ENCODE results near the gene OPN4.

Gene OPN4, protein sequence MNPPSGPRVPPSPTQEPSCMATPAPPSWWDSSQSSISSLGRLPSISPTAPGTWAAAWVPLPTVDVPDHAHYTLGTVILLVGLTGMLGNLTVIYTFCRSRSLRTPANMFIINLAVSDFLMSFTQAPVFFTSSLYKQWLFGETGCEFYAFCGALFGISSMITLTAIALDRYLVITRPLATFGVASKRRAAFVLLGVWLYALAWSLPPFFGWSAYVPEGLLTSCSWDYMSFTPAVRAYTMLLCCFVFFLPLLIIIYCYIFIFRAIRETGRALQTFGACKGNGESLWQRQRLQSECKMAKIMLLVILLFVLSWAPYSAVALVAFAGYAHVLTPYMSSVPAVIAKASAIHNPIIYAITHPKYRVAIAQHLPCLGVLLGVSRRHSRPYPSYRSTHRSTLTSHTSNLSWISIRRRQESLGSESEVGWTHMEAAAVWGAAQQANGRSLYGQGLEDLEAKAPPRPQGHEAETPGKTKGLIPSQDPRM

DNA sequence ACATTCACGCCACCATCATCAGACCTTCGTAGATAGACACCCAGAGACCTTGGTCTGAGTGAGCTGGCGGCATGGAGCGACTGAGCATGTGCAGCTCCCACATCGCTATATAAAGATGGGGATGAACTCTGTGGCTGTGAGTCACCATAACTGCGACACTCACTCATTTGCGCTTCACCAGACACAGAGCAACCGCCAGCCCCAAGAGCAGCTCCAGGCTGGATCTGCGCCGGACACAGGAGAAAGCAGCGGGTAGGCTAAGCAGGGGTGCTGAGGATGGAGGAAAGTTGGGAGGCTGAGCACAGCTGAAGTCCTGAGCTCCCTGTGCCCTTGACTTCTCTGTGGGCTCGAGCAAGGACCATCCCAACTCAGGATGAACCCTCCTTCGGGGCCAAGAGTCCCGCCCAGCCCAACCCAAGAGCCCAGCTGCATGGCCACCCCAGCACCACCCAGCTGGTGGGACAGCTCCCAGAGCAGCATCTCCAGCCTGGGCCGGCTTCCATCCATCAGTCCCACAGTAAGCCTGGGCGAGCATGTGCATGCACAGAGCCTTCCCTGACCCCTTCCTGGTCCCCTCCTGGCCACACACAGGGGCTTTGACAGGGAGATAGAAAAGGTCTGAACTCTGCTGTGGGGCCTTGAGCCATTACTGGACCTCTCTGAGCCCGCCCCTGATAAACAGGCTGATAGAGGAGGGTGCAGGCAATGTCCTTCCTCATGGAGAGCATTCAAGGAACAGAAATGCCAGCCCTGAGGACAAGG lies at the start of gene OPN4:
TSS of gene OPN4 (plus strand) at position 137 of the 762 bp plus-strand sequence. CDS start at position 374, 237 bp downstream.
- TF ChIP-seq, protein P1, sequence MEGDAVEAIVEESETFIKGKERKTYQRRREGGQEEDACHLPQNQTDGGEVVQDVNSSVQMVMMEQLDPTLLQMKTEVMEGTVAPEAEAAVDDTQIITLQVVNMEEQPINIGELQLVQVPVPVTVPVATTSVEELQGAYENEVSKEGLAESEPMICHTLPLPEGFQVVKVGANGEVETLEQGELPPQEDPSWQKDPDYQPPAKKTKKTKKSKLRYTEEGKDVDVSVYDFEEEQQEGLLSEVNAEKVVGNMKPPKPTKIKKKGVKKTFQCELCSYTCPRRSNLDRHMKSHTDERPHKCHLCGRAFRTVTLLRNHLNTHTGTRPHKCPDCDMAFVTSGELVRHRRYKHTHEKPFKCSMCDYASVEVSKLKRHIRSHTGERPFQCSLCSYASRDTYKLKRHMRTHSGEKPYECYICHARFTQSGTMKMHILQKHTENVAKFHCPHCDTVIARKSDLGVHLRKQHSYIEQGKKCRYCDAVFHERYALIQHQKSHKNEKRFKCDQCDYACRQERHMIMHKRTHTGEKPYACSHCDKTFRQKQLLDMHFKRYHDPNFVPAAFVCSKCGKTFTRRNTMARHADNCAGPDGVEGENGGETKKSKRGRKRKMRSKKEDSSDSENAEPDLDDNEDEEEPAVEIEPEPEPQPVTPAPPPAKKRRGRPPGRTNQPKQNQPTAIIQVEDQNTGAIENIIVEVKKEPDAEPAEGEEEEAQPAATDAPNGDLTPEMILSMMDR (conservative IDR thresholded peaks at IDR 0.05; ENCODE audit: low read depth) = no peak
- ChIA-PET CTCF (interaction anchor here (0.6 to 0.7 kb wide), 3 partner anchors 46 to 852 kb away, joined by 3 read pairs; no protein-coding TSS in a partner anchor), POLR2A (ENCODE audit: low non-redundant PET) (no interaction called here)
- no peak for DNase-seq (ENCODE audit: low spot score)
- no peak within 1 kb of the TSS; the same call in 1 of the 2 replicates for H3K27ac ChIP-seq

DNA sequence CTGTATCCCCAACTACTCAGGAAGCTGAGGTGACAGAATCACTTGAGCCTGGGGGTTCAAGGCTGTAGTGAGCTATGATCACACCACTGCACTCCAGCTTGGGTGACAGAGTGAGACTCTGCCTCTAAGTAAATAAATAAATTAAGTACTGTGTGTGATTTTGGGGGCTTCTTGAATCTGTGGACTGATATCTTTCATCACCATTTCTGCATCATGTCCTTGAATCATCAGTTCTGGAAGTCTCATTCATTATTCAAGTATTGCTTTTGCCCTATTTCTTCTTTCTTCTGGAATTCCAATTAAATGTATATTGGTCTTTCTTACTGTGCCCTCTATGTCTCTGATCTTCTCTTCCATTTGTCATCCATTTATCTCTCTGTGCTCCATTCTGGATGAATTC lies 46.7 kb upstream of the OPN4 start:
- DNase-seq (ENCODE audit: low spot score) = no peak
- TF ChIP-seq, protein P1 (conservative IDR thresholded peaks at IDR 0.05; ENCODE audit: low read depth) = no peak
- H3K27ac ChIP-seq = no peak overlapping the region
- ChIA-PET POLR2A (ENCODE audit: low non-redundant PET) (no interaction called here), CTCF (no interaction called here)

DNA sequence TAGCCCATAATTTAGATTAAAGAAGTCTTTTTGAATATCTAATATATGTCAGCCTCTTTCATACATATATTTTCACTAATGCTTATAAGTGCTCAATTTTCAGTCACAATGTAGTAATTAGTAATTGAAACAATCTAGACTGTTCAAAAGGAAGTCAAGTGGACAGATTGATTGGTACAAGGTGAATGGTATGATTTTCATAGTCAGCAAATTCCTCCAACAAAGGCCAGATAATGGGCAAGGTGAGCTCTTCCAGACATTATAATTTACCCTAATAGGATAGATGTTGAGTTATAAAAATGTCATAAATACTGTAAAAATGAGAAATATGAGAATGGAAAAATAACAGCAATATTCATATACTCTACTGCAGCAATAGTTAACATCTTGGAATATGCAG lies 44.4 kb upstream of the OPN4 start:
- no peak for DNase-seq (ENCODE audit: low spot score)
- CTCF ChIA-PET = no interaction called here
- TF ChIP-seq, protein P1 (conservative IDR thresholded peaks at IDR 0.05; ENCODE audit: low read depth) = no peak
- H3K27ac ChIP-seq = no peak overlapping the region
- POLR2A ChIA-PET (ENCODE audit: low non-redundant PET) = no interaction called here

DNA sequence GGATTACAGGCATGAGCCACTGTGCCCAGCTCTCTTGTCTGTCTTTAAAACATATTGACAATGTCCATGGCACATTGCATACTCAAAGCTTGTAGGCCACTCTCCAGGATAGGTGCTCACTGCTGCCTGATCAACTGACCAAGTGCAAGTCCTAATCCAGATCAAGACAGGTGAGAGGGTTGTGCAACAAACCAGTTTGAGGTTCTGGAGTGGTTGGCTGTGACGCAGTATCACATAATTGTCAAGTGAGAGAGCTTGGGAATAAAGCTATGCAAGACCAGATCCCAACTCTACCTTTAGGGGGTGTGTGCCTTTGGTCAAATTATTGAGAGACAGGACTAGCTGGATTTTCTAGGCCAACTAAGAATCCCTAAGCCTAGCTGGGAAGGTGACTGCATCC lies 43.0 kb upstream of the OPN4 start:
- no peak overlapping the region for H3K27ac ChIP-seq
- TF ChIP-seq, protein P1 (conservative IDR thresholded peaks at IDR 0.05; ENCODE audit: low read depth) = no peak
- DNase-seq (ENCODE audit: low spot score) = no peak
- CTCF ChIA-PET = interaction anchor here (0.6 to 1.1 kb wide), 3 partner anchors 15 to 71 kb away, joined by 3 read pairs; no protein-coding TSS in a partner anchor
- POLR2A ChIA-PET (ENCODE audit: low non-redundant PET) = no interaction called here

DNA sequence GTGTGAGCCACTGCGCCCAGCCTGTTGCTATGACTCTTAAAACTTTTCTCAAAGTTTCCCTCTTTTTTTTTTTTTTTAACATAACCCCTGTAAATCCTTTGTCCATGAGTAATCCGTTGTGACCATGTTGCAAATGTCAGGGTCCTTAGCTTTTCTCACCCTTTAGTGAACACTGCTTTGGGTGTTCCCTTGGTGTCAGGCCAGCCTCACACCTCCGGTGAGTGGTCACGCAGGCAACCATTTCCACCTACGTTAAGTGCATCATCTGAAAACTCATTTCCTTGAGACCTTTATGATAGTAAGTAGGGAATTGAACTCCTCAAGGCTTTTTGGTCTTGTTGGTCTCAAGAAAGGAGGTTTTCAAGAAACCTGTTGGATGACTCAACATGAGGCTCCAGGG lies 41.3 kb upstream of the OPN4 start:
- no peak for DNase-seq (ENCODE audit: low spot score)
- ChIA-PET CTCF (no interaction called here), POLR2A (ENCODE audit: low non-redundant PET) (interaction anchor here (0.6 kb wide), 1 partner anchor 203 kb away, joined by 3 read pairs; no protein-coding TSS in a partner anchor)
- no peak overlapping the region for H3K27ac ChIP-seq
- TF ChIP-seq, protein P1 (conservative IDR thresholded peaks at IDR 0.05; ENCODE audit: low read depth) = no peak

DNA sequence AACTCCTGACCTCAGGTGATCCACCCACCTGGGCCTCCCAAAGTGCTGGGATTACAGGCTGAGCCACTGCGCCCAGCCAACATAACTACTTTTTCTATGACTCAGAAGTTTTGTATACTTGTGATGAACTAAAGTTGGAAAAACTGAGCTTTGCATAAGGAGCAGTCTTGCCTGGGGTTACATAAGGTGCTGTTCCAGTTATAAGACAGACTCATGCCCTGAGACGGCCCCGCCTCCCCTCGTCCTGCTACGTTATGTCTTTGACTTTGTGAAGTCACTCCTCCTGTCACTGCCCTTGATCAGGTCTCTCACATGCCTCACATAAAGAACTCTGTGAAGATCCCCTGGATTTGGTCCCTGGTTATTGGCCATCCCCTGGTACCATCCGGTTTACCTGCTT lies 40.4 kb upstream of the OPN4 start:
- DNase-seq (ENCODE audit: low spot score) = peak; percentile 41
- ChIA-PET CTCF (no interaction called here), POLR2A (ENCODE audit: low non-redundant PET) (no interaction called here)
- no peak overlapping the region for H3K27ac ChIP-seq
- TF ChIP-seq, protein P1 (conservative IDR thresholded peaks at IDR 0.05; ENCODE audit: low read depth) = no peak

All from RWPE1 (cell line).